H1 (cell line): Measurements from ENCODE around the gene MMP24OS. TPM values are rescaled to one million over a fixed set of nuclear protein-coding genes. Genes with fewer than 3 reads are reported as not detected.

ENCODE experiments used
- CHD2 ChIP-seq: IDR thresholded peaks from 2 replicates; pipeline ENCODE4 v1.6.1; 2012; ENCODE audit warnings: low read length, improper control_type of control experiment
- EGR1 ChIP-seq: IDR thresholded peaks from 2 replicates; pipeline ENCODE4 v1.6.1; 2011; ENCODE audit warnings: low read depth, low read length, borderline replicate concordance
- FOSL1 ChIP-seq: IDR thresholded peaks from 2 replicates; pipeline ENCODE4 v1.6.1; 2011; ENCODE audit warnings: mild to moderate bottlenecking, low read depth, low read length, moderate library complexity; ENCODE audit not compliant: insufficient read depth
- HDAC2 ChIP-seq, 2 experiments: fragments of 300-600 bp in 1 of 2; sonication (generic) in 1 of 2; IDR thresholded peaks; 2 replicates each; pipeline ENCODE4 v1.6.1; 2011 to 2012; ENCODE audit warnings: low read depth in 2 of 2, low read length in 2 of 2, mild to moderate bottlenecking in 2 of 2, moderate library complexity in 2 of 2, borderline replicate concordance in 1 of 2, inconsistent platforms in 1 of 2
- KDM1A ChIP-seq: fragments of 200-600, 300-600 bp; sonication (generic); IDR thresholded peaks from 2 replicates; pipeline ENCODE4 v1.7.1; 2016; ENCODE audit warnings: mild to moderate bottlenecking, low read length, borderline replicate concordance
- KDM4A ChIP-seq: IDR thresholded peaks from one replicate; pipeline ENCODE4 v1.7.1; 2012; ENCODE audit warnings: low read depth, mild to moderate bottlenecking, moderate library complexity, low read length, inconsistent platforms; ENCODE audit not compliant: severe bottlenecking
- RFX5 ChIP-seq: IDR thresholded peaks from 2 replicates; pipeline ENCODE4 v1.6.1; 2011; ENCODE audit warnings: low read depth, low read length, improper control_type of control experiment, borderline replicate concordance
- YY1 ChIP-seq: IDR thresholded peaks from 2 replicates; pipeline ENCODE4 v1.6.1; 2011; ENCODE audit warnings: low read depth, mild to moderate bottlenecking, low read length
- polyA plus RNA-seq, 7 experiments: library from polyadenylated mRNA; depleted of rRNA in 3 of 7; stranded (reverse) in 5 of 7; unstranded in 2 of 7; fragments of >200 nt in 5 of 7; fragments of 200-250 nt in 2 of 7; gene quantifications; 1 replicate in 5 of 7; 2 replicates in 1 of 7; 4 replicates in 1 of 7; pipeline versions ENCODE4 v1.2.1 to v1.2.3, GENCODE V29; 2011 to 2013; ENCODE audit warnings: missing spikeins in 2 of 7, mixed read lengths in 2 of 7
- total RNA-seq: library from RNA; stranded (reverse); fragmentation: NEBNext Ultra II Directional; extraction: Animal tissue kit (Norgen Biotek cat#: 25700); gene quantifications from 2 replicates; pipeline ENCODE4 v1.2.1, GENCODE V29; 2021
- TF ChIP-seq, protein P1 (sequence below): fragments of 300-600 bp; sonication (generic); IDR thresholded peaks from 2 replicates; pipeline ENCODE4 v1.7.1; 2012; ENCODE audit warnings: low read length, moderate library complexity, mild to moderate bottlenecking, inconsistent platforms; ENCODE audit not compliant: insufficient replicate concordance

MMP24OS gene
- total and polyA plus RNA-seq, 2 of the 8 experiments (the other 6 are each of a cell fraction or from before 2014, with no cell fraction given), result 19.0 to 21.3 TPM

GRCh38 chr20:35303382-35303734 is 25.4 kb upstream of the MMP24OS start (continued):
- TF ChIP-seq, protein P1, sequence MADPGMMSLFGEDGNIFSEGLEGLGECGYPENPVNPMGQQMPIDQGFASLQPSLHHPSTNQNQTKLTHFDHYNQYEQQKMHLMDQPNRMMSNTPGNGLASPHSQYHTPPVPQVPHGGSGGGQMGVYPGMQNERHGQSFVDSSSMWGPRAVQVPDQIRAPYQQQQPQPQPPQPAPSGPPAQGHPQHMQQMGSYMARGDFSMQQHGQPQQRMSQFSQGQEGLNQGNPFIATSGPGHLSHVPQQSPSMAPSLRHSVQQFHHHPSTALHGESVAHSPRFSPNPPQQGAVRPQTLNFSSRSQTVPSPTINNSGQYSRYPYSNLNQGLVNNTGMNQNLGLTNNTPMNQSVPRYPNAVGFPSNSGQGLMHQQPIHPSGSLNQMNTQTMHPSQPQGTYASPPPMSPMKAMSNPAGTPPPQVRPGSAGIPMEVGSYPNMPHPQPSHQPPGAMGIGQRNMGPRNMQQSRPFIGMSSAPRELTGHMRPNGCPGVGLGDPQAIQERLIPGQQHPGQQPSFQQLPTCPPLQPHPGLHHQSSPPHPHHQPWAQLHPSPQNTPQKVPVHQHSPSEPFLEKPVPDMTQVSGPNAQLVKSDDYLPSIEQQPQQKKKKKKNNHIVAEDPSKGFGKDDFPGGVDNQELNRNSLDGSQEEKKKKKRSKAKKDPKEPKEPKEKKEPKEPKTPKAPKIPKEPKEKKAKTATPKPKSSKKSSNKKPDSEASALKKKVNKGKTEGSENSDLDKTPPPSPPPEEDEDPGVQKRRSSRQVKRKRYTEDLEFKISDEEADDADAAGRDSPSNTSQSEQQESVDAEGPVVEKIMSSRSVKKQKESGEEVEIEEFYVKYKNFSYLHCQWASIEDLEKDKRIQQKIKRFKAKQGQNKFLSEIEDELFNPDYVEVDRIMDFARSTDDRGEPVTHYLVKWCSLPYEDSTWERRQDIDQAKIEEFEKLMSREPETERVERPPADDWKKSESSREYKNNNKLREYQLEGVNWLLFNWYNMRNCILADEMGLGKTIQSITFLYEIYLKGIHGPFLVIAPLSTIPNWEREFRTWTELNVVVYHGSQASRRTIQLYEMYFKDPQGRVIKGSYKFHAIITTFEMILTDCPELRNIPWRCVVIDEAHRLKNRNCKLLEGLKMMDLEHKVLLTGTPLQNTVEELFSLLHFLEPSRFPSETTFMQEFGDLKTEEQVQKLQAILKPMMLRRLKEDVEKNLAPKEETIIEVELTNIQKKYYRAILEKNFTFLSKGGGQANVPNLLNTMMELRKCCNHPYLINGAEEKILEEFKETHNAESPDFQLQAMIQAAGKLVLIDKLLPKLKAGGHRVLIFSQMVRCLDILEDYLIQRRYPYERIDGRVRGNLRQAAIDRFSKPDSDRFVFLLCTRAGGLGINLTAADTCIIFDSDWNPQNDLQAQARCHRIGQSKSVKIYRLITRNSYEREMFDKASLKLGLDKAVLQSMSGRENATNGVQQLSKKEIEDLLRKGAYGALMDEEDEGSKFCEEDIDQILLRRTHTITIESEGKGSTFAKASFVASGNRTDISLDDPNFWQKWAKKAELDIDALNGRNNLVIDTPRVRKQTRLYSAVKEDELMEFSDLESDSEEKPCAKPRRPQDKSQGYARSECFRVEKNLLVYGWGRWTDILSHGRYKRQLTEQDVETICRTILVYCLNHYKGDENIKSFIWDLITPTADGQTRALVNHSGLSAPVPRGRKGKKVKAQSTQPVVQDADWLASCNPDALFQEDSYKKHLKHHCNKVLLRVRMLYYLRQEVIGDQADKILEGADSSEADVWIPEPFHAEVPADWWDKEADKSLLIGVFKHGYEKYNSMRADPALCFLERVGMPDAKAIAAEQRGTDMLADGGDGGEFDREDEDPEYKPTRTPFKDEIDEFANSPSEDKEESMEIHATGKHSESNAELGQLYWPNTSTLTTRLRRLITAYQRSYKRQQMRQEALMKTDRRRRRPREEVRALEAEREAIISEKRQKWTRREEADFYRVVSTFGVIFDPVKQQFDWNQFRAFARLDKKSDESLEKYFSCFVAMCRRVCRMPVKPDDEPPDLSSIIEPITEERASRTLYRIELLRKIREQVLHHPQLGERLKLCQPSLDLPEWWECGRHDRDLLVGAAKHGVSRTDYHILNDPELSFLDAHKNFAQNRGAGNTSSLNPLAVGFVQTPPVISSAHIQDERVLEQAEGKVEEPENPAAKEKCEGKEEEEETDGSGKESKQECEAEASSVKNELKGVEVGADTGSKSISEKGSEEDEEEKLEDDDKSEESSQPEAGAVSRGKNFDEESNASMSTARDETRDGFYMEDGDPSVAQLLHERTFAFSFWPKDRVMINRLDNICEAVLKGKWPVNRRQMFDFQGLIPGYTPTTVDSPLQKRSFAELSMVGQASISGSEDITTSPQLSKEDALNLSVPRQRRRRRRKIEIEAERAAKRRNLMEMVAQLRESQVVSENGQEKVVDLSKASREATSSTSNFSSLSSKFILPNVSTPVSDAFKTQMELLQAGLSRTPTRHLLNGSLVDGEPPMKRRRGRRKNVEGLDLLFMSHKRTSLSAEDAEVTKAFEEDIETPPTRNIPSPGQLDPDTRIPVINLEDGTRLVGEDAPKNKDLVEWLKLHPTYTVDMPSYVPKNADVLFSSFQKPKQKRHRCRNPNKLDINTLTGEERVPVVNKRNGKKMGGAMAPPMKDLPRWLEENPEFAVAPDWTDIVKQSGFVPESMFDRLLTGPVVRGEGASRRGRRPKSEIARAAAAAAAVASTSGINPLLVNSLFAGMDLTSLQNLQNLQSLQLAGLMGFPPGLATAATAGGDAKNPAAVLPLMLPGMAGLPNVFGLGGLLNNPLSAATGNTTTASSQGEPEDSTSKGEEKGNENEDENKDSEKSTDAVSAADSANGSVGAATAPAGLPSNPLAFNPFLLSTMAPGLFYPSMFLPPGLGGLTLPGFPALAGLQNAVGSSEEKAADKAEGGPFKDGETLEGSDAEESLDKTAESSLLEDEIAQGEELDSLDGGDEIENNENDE, result no peak
- TF ChIP-seq FOSL1, result no peak
- no peak for TF ChIP-seq CHD2
- no peak for TF ChIP-seq EGR1
- no peak for TF ChIP-seq YY1
- TF ChIP-seq KDM1A, result no peak
- no peak for TF ChIP-seq HDAC2 (IDR thresholded peaks at IDR 0.05; ENCODE audit: borderline replicate concordance in 1 of 2, low read depth in 2 of 2, low read length in 2 of 2)
- no peak for TF ChIP-seq KDM4A
- no peak for TF ChIP-seq RFX5
